HG03108 (cell line): ENCODE data around the gene KDM1A.

Experiments used
- ATAC-seq: cut with Tn5 transposase; IDR thresholded peaks from one replicate; pipeline ENCODE4 v1.9.1; 2021; ENCODE audit warnings: moderate library complexity; ENCODE audit not compliant: unreplicated experiment

KDM1A gene

GRCh38 chr1:23066075-23066474 lies 46.8 kb downstream of the KDM1A start:
- ATAC-seq: no peak

- ATAC-seq: no peak
Measured at GRCh38 chr1:23069149-23069548, 49.9 kb downstream of the KDM1A start.

- ATAC-seq: no peak
Measured at GRCh38 chr1:23069675-23070074, 50.4 kb downstream of the KDM1A start.

GRCh38 chr1:23074012-23074411 lies 54.7 kb downstream of the KDM1A start:
- no peak for ATAC-seq

GRCh38 chr1:23079025-23079424 lies 59.8 kb downstream of the KDM1A start:
- no peak for ATAC-seq

GRCh38 chr1:23080885-23081284 lies 61.6 kb downstream of the KDM1A start:
- ATAC-seq: no peak

GRCh38 chr1:23081376-23081775 lies 62.1 kb downstream of the KDM1A start:
- no peak for ATAC-seq

- no peak for ATAC-seq
Measured at GRCh38 chr1:23083714-23084480, 64.6 kb downstream of the KDM1A start.

GRCh38 chr1:23084880-23085279 lies 65.6 kb downstream of the KDM1A start:
- no peak for ATAC-seq

- no peak for ATAC-seq
Measured at GRCh38 chr1:23085696-23086095, 66.4 kb downstream of the KDM1A start.

GRCh38 chr1:23088027-23088426 lies 68.8 kb downstream of the KDM1A start:
- no peak for ATAC-seq

- ATAC-seq: no peak
Measured at GRCh38 chr1:23090056-23090455, 70.8 kb downstream of the KDM1A start.

- ATAC-seq: no peak
Measured at GRCh38 chr1:23091545-23091944, 72.3 kb downstream of the KDM1A start.

- no peak for ATAC-seq
Measured at GRCh38 chr1:23092447-23092846, 73.2 kb downstream of the KDM1A start.

- ATAC-seq: no peak
Measured at GRCh38 chr1:23097316-23097715, 78.0 kb downstream of the KDM1A start.

- no peak for ATAC-seq
Measured at GRCh38 chr1:23098463-23099170, 79.3 kb downstream of the KDM1A start.

- ATAC-seq: no peak
Measured at GRCh38 chr1:23099171-23099536, 79.9 kb downstream of the KDM1A start.

- no peak for ATAC-seq
Measured at GRCh38 chr1:23100074-23100748, 80.9 kb downstream of the KDM1A start.

- ATAC-seq: no peak
Measured at GRCh38 chr1:23101101-23101827, 82.0 kb downstream of the KDM1A start.

- ATAC-seq: no peak
Measured at GRCh38 chr1:23101887-23102286, 82.6 kb downstream of the KDM1A start.

- ATAC-seq: no peak
Measured at GRCh38 chr1:23102289-23102688, 83.0 kb downstream of the KDM1A start.
